IMR-90 (cell line): ENCODE data around the gene ELMOD3. TPM values are rescaled to one million over a fixed set of nuclear protein-coding genes. Genes with fewer than 3 reads are reported as not detected.

ENCODE experiments used
- ATAC-seq: fragments of 200-7000 bp; cut with Tn5 transposase; 2 replicates; pipeline ENCODE4 v1.9.1; 2020; ENCODE audit warnings: low read depth, mild to moderate bottlenecking, moderate library complexity
- BruUV-seq: library from RNA; stranded (reverse); fragments of 400-500 nt; replicated peaks from 2 replicates; lab custom pipeline; 2021; lab: Mats Ljungman, UMichigan
- CTCF ChIA-PET: fragments of 300-600 bp; formaldehyde crosslinking; extraction: SDS; loops from one replicate; lab custom pipeline; 2021; ENCODE audit warnings: antibody characterized with exemption; lab: Yijun Ruan, JAX
- POLR2A ChIA-PET: fragments of 300-600 bp; sonication (Branson Sonifier 250); formaldehyde crosslinking; loops from one replicate; lab custom pipeline; 2022; ENCODE audit warnings: antibody characterized with exemption; ENCODE audit not compliant: unreplicated experiment; lab: Charles Lee
- DNase-seq: peaks from one replicate; pipeline ENCODE4 v3.0.0; 2013
- H2AFZ ChIP-seq: replicated peaks from 2 replicates; pipeline ENCODE3; 2013; ENCODE audit warnings: low read length, mild to moderate bottlenecking; ENCODE audit not compliant: poor library complexity
- H2AK5ac ChIP-seq: 2 replicates; pipeline ENCODE4 v1.6.1; 2013; ENCODE audit warnings: low read depth, low read length, inconsistent platforms
- H2AK9ac ChIP-seq: replicated peaks from 2 replicates; pipeline ENCODE3; 2013; ENCODE audit warnings: mild to moderate bottlenecking, low read depth, low read length, moderate library complexity; ENCODE audit not compliant: poor library complexity
- H2BK120ac ChIP-seq: 2 replicates; pipeline ENCODE4 v1.6.1; 2013; ENCODE audit warnings: low read depth, low read length, inconsistent platforms
- H2BK15ac ChIP-seq: 3 replicates; pipeline ENCODE4 v1.6.1; 2013; ENCODE audit warnings: low read depth, low read length, inconsistent platforms
- H2BK20ac ChIP-seq: 2 replicates; pipeline ENCODE4 v1.6.1; 2013; ENCODE audit warnings: low read depth, mild to moderate bottlenecking, inconsistent platforms, low read length, moderate library complexity
- H2BK5ac ChIP-seq: 2 replicates; pipeline ENCODE4 v1.6.1; 2013; ENCODE audit warnings: mild to moderate bottlenecking, low read depth, low read length, inconsistent platforms; ENCODE audit not compliant: poor library complexity, severe bottlenecking
- H3K14ac ChIP-seq: replicated peaks from 2 replicates; pipeline ENCODE4 v1.6.1; 2013; ENCODE audit warnings: low read depth, low read length, inconsistent platforms
- H3K18ac ChIP-seq: 2 replicates; pipeline ENCODE4 v1.6.1; 2013; ENCODE audit warnings: low read depth, low read length, control low read depth
- H3K23ac ChIP-seq: 2 replicates; pipeline ENCODE4 v1.6.1; 2013; ENCODE audit warnings: low read depth, low read length, inconsistent platforms
- H3K27ac ChIP-seq: 2 replicates; pipeline ENCODE4 v1.5.1; 2013; ENCODE audit warnings: mild to moderate bottlenecking, control low read depth, low read length; ENCODE audit not compliant: insufficient read depth
- H3K27me3 ChIP-seq: 2 replicates; pipeline ENCODE4 v1.6.1; 2013; ENCODE audit warnings: low read length; ENCODE audit not compliant: control insufficient read depth, insufficient read depth
- H3K36me3 ChIP-seq: 2 replicates; pipeline ENCODE4 v1.6.1; 2013; ENCODE audit warnings: low read length, mixed read lengths; ENCODE audit not compliant: control insufficient read depth, insufficient read depth
- H3K4ac ChIP-seq: 2 replicates; pipeline ENCODE4 v1.6.1; 2013; ENCODE audit warnings: low read depth, low read length, inconsistent platforms
- H3K4me1 ChIP-seq: 2 replicates; pipeline ENCODE4 v1.6.1; 2013; ENCODE audit warnings: low read length, mixed read lengths; ENCODE audit not compliant: control insufficient read depth, insufficient read depth
- H3K4me2 ChIP-seq: 2 replicates; pipeline ENCODE4 v1.6.1; 2013; ENCODE audit warnings: low read depth, mild to moderate bottlenecking, control low read depth, low read length, moderate library complexity
- H3K4me3 ChIP-seq: 2 replicates; pipeline ENCODE4 v1.5.1; 2013; ENCODE audit warnings: low read depth, mild to moderate bottlenecking, control low read depth, low read length, moderate library complexity; ENCODE audit not compliant: insufficient read depth
- H3K56ac ChIP-seq: 2 replicates; pipeline ENCODE4 v1.6.1; 2013; ENCODE audit warnings: low read length, inconsistent platforms; ENCODE audit not compliant: insufficient read depth; ENCODE audit errors: extremely low read depth
- H3K79me1 ChIP-seq, 2 experiments: 2 replicates each; pipeline ENCODE4 v1.6.1; 2013; ENCODE audit warnings: low read length in 2 of 2, inconsistent platforms in 1 of 2, low read depth in 1 of 2
- H3K9ac ChIP-seq: 2 replicates; pipeline ENCODE4 v1.6.1; 2013; ENCODE audit warnings: low read depth, low read length, control low read depth
- H3K9me1 ChIP-seq: 2 replicates; pipeline ENCODE4 v1.6.1; 2013; ENCODE audit warnings: low read length, inconsistent platforms; ENCODE audit not compliant: insufficient read depth
- H3K9me3 ChIP-seq: 2 replicates; pipeline ENCODE4 v1.6.1; 2013; ENCODE audit warnings: low read length; ENCODE audit not compliant: control insufficient read depth, insufficient read depth
- H4K20me1 ChIP-seq: 2 replicates; pipeline ENCODE4 v1.6.1; 2013; ENCODE audit warnings: low read length, inconsistent platforms; ENCODE audit not compliant: insufficient read depth
- H4K5ac ChIP-seq: 2 replicates; pipeline ENCODE4 v1.6.1; 2013; ENCODE audit warnings: mild to moderate bottlenecking, low read depth, low read length, control low read depth
- H4K8ac ChIP-seq, 2 experiments: 2 replicates each; pipeline ENCODE4 v1.6.1; 2013; ENCODE audit warnings: low read depth in 2 of 2, low read length in 2 of 2, control low read depth in 1 of 2, inconsistent platforms in 1 of 2
- H4K91ac ChIP-seq: 2 replicates; pipeline ENCODE4 v1.6.1; 2013; ENCODE audit warnings: low read depth, low read length, inconsistent platforms; ENCODE audit not compliant: insufficient read depth
- BHLHE40 ChIP-seq: fragments of 150-350 bp; IDR thresholded peaks from 2 replicates; pipeline ENCODE4 v1.6.1; 2016; ENCODE audit warnings: mild to moderate bottlenecking, low read depth, low read length
- CEBPB ChIP-seq: IDR thresholded peaks from 2 replicates; pipeline ENCODE4 v1.6.1; 2012; ENCODE audit warnings: low read depth, low read length, improper control_type of control experiment
- CHD1 ChIP-seq: IDR thresholded peaks from 2 replicates; pipeline ENCODE4 v1.6.1; 2012; ENCODE audit warnings: low read depth, low read length, improper control_type of control experiment
- MAFK ChIP-seq: IDR thresholded peaks from 2 replicates; pipeline ENCODE4 v1.6.1; 2012; ENCODE audit warnings: low read depth, low read length, improper control_type of control experiment
- MAZ ChIP-seq: IDR thresholded peaks from 2 replicates; pipeline ENCODE4 v1.6.1; 2012; ENCODE audit warnings: low read depth, mild to moderate bottlenecking, low read length, improper control_type of control experiment, moderate library complexity, borderline replicate concordance
- MXI1 ChIP-seq: IDR thresholded peaks from 2 replicates; pipeline ENCODE4 v1.6.1; 2012; ENCODE audit warnings: low read depth, mild to moderate bottlenecking, low read length, moderate library complexity, borderline replicate concordance
- POLR2A ChIP-seq: IDR thresholded peaks from 2 replicates; pipeline ENCODE4 v1.6.1; 2012; ENCODE audit warnings: mild to moderate bottlenecking, low read depth, low read length
- RAD21 ChIP-seq: IDR thresholded peaks from 2 replicates; pipeline ENCODE4 v1.6.1; 2012; ENCODE audit warnings: low read length, improper control_type of control experiment
- RCOR1 ChIP-seq: IDR thresholded peaks from 2 replicates; pipeline ENCODE4 v1.6.1; 2012; ENCODE audit warnings: mild to moderate bottlenecking, low read length, improper control_type of control experiment; ENCODE audit not compliant: insufficient replicate concordance
- SMC3 ChIP-seq: fragments of 150-350 bp; IDR thresholded peaks from 2 replicates; pipeline ENCODE4 v1.6.1; 2016; ENCODE audit warnings: low read depth, mild to moderate bottlenecking, antibody characterized with exemption, low read length, moderate library complexity
- WGBS, 2 experiments: methylation state at CpG; one replicate each; pipeline versions ENCODE4 v1.1.5 to v1.1.7; 2013; ENCODE audit warnings: missing lambda C conversion rate in 2 of 2; ENCODE audit not compliant: insufficient read length in 1 of 2; ENCODE audit errors: extremely low coverage in 2 of 2; 5-methylcytosine and 5-hydroxymethylcytosine counted together
- dilution Hi-C: fragments of 300-500 bp; cut with HindIII; formaldehyde crosslinking; loops from one replicate; pipeline ENCODE4 v1.14.3; 2018; ENCODE audit warnings: low sequenced_read_pairs; ENCODE audit not compliant: unreplicated experiment
- in situ Hi-C: fragments of 300-500 bp; cut with MboI; formaldehyde crosslinking; loops from 3 replicates; pipeline ENCODE4 v1.14.3; 2019; ENCODE audit warnings: low sequenced_read_pairs, inconsistent platforms, mixed read lengths
- intact Hi-C: fragments of 100-400 bp; cut with micrococcal nuclease; formaldehyde crosslinking; loops from 2 replicates; pipeline ENCODE4 v1.10.0; 2022
- polyA plus RNA-seq, 3 experiments: library from polyadenylated mRNA; depleted of rRNA; stranded (reverse); fragments of >200 nt; gene quantifications; 2 replicates each; pipeline ENCODE4 v1.2.3, GENCODE V29; 2012; ENCODE audit warnings: low replicate concordance in 1 of 3
- total RNA-seq: library from RNA; depleted of rRNA; stranded (reverse); fragments of >200 nt; gene quantifications from 2 replicates; pipeline ENCODE4 v1.2.3, GENCODE V29; 2012
- TF ChIP-seq, protein P1 (sequence below): fragments of 150-350 bp; IDR thresholded peaks from 2 replicates; pipeline ENCODE4 v1.6.1; 2016; ENCODE audit warnings: low read depth, mild to moderate bottlenecking, low read length, moderate library complexity, borderline replicate concordance
- TF ChIP-seq, protein P2 (sequence below): fragments of 150-350 bp; IDR thresholded peaks from 2 replicates; pipeline ENCODE4 v1.6.1; 2017; ENCODE audit warnings: mild to moderate bottlenecking, antibody characterized with exemption, low read length, low read depth
- TF ChIP-seq, protein P3 (sequence below): conservative IDR thresholded peaks from 2 replicates; pipeline ENCODE4 v1.5.1; 2012; ENCODE audit warnings: mild to moderate bottlenecking, low read depth, low read length, improper control_type of control experiment

Gene ELMOD3
- total and polyA plus RNA-seq, 2 of the 4 experiments (the other 2 are of a cell fraction): 13.1 to 20.7 TPM

DNA sequence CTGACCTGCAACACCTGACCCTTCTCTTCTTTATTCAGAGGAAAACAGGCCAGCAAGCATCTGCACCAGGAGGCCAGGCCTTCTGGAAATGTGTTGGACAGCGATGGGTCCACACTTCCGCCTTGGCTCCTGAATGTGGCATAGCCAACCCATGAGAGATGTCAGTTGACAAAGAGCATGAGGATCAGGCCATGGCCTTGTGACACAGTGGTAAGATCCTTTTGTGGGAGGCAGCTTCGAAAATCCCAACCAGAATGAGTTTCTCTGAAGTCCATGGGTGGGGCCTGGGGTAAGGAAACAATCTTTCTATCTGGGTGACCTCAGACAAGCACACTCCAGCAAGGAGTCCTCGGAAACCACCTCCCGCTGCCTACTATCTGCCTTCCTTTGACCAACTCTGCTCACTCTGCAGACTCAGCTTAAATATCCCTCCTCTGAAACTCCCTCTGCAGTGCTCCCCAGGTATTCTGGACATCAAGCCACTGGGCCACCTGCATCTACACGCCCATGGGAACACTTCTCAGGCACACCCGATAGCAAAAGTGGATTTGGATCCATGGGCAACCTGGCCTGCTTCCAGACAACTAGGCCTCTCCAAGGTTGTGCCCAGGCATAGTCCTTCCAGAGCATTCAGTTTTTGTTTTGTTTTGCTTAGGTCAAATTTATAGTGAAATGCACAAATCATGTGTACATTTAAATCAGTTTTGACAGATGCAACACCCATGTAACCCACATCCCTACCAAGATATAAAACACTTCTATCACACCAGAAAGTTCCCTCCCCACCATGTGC, 60.4 kb downstream of the ELMOD3 start:
- H2BK15ac ChIP-seq: 0 out of 3 replicates have a peak overlapping the region, but pooled peaks have one; percentile 34
- no peak overlapping the region for H3K27ac ChIP-seq
- H3K56ac ChIP-seq: no peak overlapping the region
- H2AK9ac ChIP-seq: no peak overlapping the region
- H4K8ac ChIP-seq: no peak overlapping the region; a peak in 1 of 4 replicates
- peaks cover 16% of the 10 kb centered on the region for H3K4me1 ChIP-seq
- no peak overlapping the region for H3K23ac ChIP-seq
- no peak for ATAC-seq
- H3K4ac ChIP-seq: peak overlapping the region; percentile 36; the same call in 1 of the 2 replicates
- peak overlapping the region; percentile 24 for H4K91ac ChIP-seq
- H2BK20ac ChIP-seq: no peak overlapping the region
- peaks cover 8% of the 10 kb centered on the region for H3K9me1 ChIP-seq
- no TSS peak for BruUV-seq
- no peaks in the 10 kb centered on the region for H3K36me3 ChIP-seq
- in situ Hi-C loops: no loop called here
- POLR2A ChIA-PET: no interaction called here
- no peak overlapping the region for H2BK5ac ChIP-seq
- H3K79me1 ChIP-seq: peaks cover 6 to 48% of the 10 kb centered on the region in 2 experiments; a peak in 3 of 4 replicates
- peak overlapping the region; percentile 18 for H2AFZ ChIP-seq
- no peak overlapping the region for H3K18ac ChIP-seq
- intact Hi-C loops: no loop called here
- no peak overlapping the region for H3K14ac ChIP-seq
- H4K5ac ChIP-seq: no peak overlapping the region
- WGBS, 2 experiments: 95% methylated on average over 4 of the region's 7 CpGs; no CpG with 5 or more reads in 1 of the 2 experiments
- no peak overlapping the region for H2BK120ac ChIP-seq
- no peaks in the 10 kb centered on the region for H3K27me3 ChIP-seq
- no peak overlapping the region for H3K9ac ChIP-seq
- H3K4me3 ChIP-seq: no peak overlapping the region
- H4K20me1 ChIP-seq: no peaks in the 10 kb centered on the region
- CTCF ChIA-PET: no interaction called here
- no peak for DNase-seq
- H2AK5ac ChIP-seq: peak overlapping the region; percentile 93
- H3K4me2 ChIP-seq: no peak overlapping the region
- H3K9me3 ChIP-seq: no peaks in the 10 kb centered on the region
- TF ChIP-seq POLR2A (no peak), RCOR1 (no peak), BHLHE40 (no peak), SMC3 (no peak), CEBPB (no peak), CHD1 (no peak), RAD21 (no peak), MAFK (no peak), MXI1 (no peak), MAZ (no peak)
- TF ChIP-seq, protein P1, sequence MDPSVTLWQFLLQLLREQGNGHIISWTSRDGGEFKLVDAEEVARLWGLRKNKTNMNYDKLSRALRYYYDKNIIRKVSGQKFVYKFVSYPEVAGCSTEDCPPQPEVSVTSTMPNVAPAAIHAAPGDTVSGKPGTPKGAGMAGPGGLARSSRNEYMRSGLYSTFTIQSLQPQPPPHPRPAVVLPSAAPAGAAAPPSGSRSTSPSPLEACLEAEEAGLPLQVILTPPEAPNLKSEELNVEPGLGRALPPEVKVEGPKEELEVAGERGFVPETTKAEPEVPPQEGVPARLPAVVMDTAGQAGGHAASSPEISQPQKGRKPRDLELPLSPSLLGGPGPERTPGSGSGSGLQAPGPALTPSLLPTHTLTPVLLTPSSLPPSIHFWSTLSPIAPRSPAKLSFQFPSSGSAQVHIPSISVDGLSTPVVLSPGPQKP: no peak
- TF ChIP-seq, protein P2, sequence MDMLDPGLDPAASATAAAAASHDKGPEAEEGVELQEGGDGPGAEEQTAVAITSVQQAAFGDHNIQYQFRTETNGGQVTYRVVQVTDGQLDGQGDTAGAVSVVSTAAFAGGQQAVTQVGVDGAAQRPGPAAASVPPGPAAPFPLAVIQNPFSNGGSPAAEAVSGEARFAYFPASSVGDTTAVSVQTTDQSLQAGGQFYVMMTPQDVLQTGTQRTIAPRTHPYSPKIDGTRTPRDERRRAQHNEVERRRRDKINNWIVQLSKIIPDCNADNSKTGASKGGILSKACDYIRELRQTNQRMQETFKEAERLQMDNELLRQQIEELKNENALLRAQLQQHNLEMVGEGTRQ: no peak
- TF ChIP-seq, protein P3, sequence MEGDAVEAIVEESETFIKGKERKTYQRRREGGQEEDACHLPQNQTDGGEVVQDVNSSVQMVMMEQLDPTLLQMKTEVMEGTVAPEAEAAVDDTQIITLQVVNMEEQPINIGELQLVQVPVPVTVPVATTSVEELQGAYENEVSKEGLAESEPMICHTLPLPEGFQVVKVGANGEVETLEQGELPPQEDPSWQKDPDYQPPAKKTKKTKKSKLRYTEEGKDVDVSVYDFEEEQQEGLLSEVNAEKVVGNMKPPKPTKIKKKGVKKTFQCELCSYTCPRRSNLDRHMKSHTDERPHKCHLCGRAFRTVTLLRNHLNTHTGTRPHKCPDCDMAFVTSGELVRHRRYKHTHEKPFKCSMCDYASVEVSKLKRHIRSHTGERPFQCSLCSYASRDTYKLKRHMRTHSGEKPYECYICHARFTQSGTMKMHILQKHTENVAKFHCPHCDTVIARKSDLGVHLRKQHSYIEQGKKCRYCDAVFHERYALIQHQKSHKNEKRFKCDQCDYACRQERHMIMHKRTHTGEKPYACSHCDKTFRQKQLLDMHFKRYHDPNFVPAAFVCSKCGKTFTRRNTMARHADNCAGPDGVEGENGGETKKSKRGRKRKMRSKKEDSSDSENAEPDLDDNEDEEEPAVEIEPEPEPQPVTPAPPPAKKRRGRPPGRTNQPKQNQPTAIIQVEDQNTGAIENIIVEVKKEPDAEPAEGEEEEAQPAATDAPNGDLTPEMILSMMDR: no peak
- dilution Hi-C loops: no loop called here
